Measurements from ENCODE around the gene SACM1L.
A peak's percentile ranks its signal among the peaks of the same experiment; 100 is the strongest.

Gene SACM1L

GRCh38 chr3:45688882-45689786 is at the start of gene SACM1L (continued):
- TF ChIP-seq, protein P1, sequence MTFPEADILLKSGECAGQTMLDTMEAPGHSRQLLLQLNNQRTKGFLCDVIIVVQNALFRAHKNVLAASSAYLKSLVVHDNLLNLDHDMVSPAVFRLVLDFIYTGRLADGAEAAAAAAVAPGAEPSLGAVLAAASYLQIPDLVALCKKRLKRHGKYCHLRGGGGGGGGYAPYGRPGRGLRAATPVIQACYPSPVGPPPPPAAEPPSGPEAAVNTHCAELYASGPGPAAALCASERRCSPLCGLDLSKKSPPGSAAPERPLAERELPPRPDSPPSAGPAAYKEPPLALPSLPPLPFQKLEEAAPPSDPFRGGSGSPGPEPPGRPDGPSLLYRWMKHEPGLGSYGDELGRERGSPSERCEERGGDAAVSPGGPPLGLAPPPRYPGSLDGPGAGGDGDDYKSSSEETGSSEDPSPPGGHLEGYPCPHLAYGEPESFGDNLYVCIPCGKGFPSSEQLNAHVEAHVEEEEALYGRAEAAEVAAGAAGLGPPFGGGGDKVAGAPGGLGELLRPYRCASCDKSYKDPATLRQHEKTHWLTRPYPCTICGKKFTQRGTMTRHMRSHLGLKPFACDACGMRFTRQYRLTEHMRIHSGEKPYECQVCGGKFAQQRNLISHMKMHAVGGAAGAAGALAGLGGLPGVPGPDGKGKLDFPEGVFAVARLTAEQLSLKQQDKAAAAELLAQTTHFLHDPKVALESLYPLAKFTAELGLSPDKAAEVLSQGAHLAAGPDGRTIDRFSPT (tag by site-specific recombination; IDR thresholded peaks at IDR 0.05), result peak; percentile 88
- TF ChIP-seq, protein P2, sequence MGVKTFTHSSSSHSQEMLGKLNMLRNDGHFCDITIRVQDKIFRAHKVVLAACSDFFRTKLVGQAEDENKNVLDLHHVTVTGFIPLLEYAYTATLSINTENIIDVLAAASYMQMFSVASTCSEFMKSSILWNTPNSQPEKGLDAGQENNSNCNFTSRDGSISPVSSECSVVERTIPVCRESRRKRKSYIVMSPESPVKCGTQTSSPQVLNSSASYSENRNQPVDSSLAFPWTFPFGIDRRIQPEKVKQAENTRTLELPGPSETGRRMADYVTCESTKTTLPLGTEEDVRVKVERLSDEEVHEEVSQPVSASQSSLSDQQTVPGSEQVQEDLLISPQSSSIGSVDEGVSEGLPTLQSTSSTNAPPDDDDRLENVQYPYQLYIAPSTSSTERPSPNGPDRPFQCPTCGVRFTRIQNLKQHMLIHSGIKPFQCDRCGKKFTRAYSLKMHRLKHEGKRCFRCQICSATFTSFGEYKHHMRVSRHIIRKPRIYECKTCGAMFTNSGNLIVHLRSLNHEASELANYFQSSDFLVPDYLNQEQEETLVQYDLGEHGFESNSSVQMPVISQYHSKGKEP (tag by site-specific recombination; IDR thresholded peaks at IDR 0.05), result no peak
- TF ChIP-seq SALL2 (tag by site-specific recombination; IDR thresholded peaks at IDR 0.05; ENCODE audit: borderline replicate concordance) (0 out of 2 replicates have a peak, but pooled peaks have one; percentile 15), ZNF274 (IDR thresholded peaks at IDR 0.05; ENCODE audit: low read length) (no peak), ZNF274 (tag by site-specific recombination; IDR thresholded peaks at IDR 0.05; ENCODE audit: borderline replicate concordance) (no peak), ZBTB1 (tag by site-specific recombination; IDR thresholded peaks at IDR 0.05) (no peak), ZBTB10 (tag by site-specific recombination; IDR thresholded peaks at IDR 0.05) (no peak; the same call in 1 of the 2 replicates), OVOL3 (tag by site-specific recombination; IDR thresholded peaks at IDR 0.05) (peak; percentile 59), ZNF169 (tag by site-specific recombination; IDR thresholded peaks at IDR 0.05) (no peak), ZNF133 (tag by site-specific recombination; IDR thresholded peaks at IDR 0.05) (no peak), MEIS1 (CRISPR knock-in tag; IDR thresholded peaks at IDR 0.05; ENCODE audit: borderline replicate concordance) (no peak), ZNF549 (tag by site-specific recombination; IDR thresholded peaks at IDR 0.05) (no peak), KLF7 (tag by site-specific recombination; IDR thresholded peaks at IDR 0.05; ENCODE audit: borderline replicate concordance) (peak; percentile 59; the same call in 1 of the 2 replicates), ZNF747 (tag by site-specific recombination; IDR thresholded peaks at IDR 0.05) (no peak), ZNF596 (tag by site-specific recombination; IDR thresholded peaks at IDR 0.05) (no peak), ZNF211 (tag by site-specific recombination; IDR thresholded peaks at IDR 0.05; ENCODE audit: low read depth) (no peak), ZNF837 (tag by site-specific recombination; IDR thresholded peaks at IDR 0.05) (no peak; the same call in 1 of the 2 replicates), ZFHX2 (tag by site-specific recombination; conservative IDR thresholded peaks at IDR 0.05) (peak; percentile 57), ZNF155 (tag by site-specific recombination; IDR thresholded peaks at IDR 0.05) (no peak), ZNF585B (tag by site-specific recombination; IDR thresholded peaks at IDR 0.05) (no peak), ZBTB17 (tag by site-specific recombination; IDR thresholded peaks at IDR 0.05) (peak; percentile 94), ZNF623 (tag by site-specific recombination; IDR thresholded peaks at IDR 0.05) (no peak), KLF9 (tag by site-specific recombination; IDR thresholded peaks at IDR 0.05; ENCODE audit: low read depth) (peak; percentile 68), ZNF391 (tag by site-specific recombination; IDR thresholded peaks at IDR 0.05; ENCODE audit: borderline replicate concordance, low read depth) (peak; percentile 62; the same call in 1 of the 2 replicates), ZNF701 (tag by site-specific recombination; IDR thresholded peaks at IDR 0.05) (no peak), GLIS2 (tag by site-specific recombination; IDR thresholded peaks at IDR 0.05) (peak; percentile 28; the same call in 1 of the 2 replicates), GLIS1 (tag by site-specific recombination; IDR thresholded peaks at IDR 0.05) (0 out of 2 replicates have a peak, but pooled peaks have one; percentile 26), ZNF544 (tag by site-specific recombination; IDR thresholded peaks at IDR 0.05) (no peak), ZNF548 (tag by site-specific recombination; IDR thresholded peaks at IDR 0.05) (no peak)
- TF ChIP-seq, protein P3, sequence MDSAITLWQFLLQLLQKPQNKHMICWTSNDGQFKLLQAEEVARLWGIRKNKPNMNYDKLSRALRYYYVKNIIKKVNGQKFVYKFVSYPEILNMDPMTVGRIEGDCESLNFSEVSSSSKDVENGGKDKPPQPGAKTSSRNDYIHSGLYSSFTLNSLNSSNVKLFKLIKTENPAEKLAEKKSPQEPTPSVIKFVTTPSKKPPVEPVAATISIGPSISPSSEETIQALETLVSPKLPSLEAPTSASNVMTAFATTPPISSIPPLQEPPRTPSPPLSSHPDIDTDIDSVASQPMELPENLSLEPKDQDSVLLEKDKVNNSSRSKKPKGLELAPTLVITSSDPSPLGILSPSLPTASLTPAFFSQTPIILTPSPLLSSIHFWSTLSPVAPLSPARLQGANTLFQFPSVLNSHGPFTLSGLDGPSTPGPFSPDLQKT (IDR thresholded peaks at IDR 0.05; ENCODE audit: borderline replicate concordance, low read depth, low read length), result no peak

Data from HEK293 (cell line).